Caco-2 (cell line): ENCODE results near the gene UPF3B. TPM values are rescaled to one million over a fixed set of nuclear protein-coding genes. Genes with fewer than 3 reads are reported as not detected.
"Not testable (repeated sequence)": the region's sequence is repeated elsewhere in the genome, so short reads cannot be mapped to it uniquely, and the experiment has no call there.

ENCODE experiments used
- BruUV-seq: library from RNA; stranded (reverse); fragments of 400-500 nt; replicated peaks from 2 replicates; lab custom pipeline; 2021; lab: Mats Ljungman, UMichigan
- CTCF ChIA-PET: fragments of 300-600 bp; sonication (Branson Sonifier 250); formaldehyde crosslinking; loops from one replicate; lab custom pipeline; 2022; ENCODE audit warnings: antibody characterized with exemption; lab: Charles Lee
- POLR2A ChIA-PET: fragments of 300-600 bp; sonication (Branson Sonifier 250); formaldehyde crosslinking; loops from one replicate; lab custom pipeline; 2022; ENCODE audit warnings: antibody characterized with exemption; lab: Charles Lee
- DNase-seq, 2 experiments: peaks; one replicate each; pipeline versions ENCODE4 v3.0.0 to v3.0.0-alpha.2; 2020 to 2022
- H3K27me3 ChIP-seq: replicated peaks from 2 replicates; pipeline ENCODE4 v1.6.0; 2011; ENCODE audit warnings: low read length; ENCODE audit not compliant: control insufficient read depth, insufficient read depth
- H3K36me3 ChIP-seq: 2 replicates; pipeline ENCODE4 v1.5.1; 2011; ENCODE audit warnings: low read length; ENCODE audit not compliant: control insufficient read depth, insufficient read depth
- H3K4me1 ChIP-seq: fragments of 250-450 bp; sonication (Bioruptor Pico); 2 replicates; pipeline ENCODE4 v1.5.1; 2020; ENCODE audit warnings: mild to moderate bottlenecking
- H3K4me3 ChIP-seq: 2 replicates; pipeline ENCODE4 v1.5.1; 2011; ENCODE audit warnings: low read depth, mild to moderate bottlenecking, control low read depth, low read length
- H3K9me3 ChIP-seq: fragments of 250-450 bp; sonication (Bioruptor Pico); 2 replicates; pipeline ENCODE4 v1.5.1; 2020; ENCODE audit warnings: mild to moderate bottlenecking, moderate library complexity
- H3K27ac Mint-ChIP-seq: one replicate; pipeline ENCODE4 v1.8.0; 2022; ENCODE audit warnings: mixed read lengths; ENCODE audit not compliant: unreplicated experiment
- H3K27me3 Mint-ChIP-seq: one replicate; pipeline ENCODE4 v1.8.0; 2022; ENCODE audit warnings: mixed read lengths; ENCODE audit not compliant: insufficient read depth, unreplicated experiment
- H3K36me3 Mint-ChIP-seq: one replicate; pipeline ENCODE4 v1.8.0; 2022; ENCODE audit warnings: mild to moderate bottlenecking, mixed read lengths; ENCODE audit not compliant: insufficient read depth, unreplicated experiment
- H3K4me1 Mint-ChIP-seq: one replicate; pipeline ENCODE4 v1.8.0; 2022; ENCODE audit warnings: low read depth, mixed read lengths; ENCODE audit not compliant: unreplicated experiment
- H3K4me3 Mint-ChIP-seq: one replicate; pipeline ENCODE4 v1.8.0; 2022; ENCODE audit warnings: mild to moderate bottlenecking, moderate library complexity, mixed read lengths; ENCODE audit not compliant: unreplicated experiment
- H3K9me3 Mint-ChIP-seq: one replicate; pipeline ENCODE4 v1.8.0; 2022; ENCODE audit warnings: mixed read lengths; ENCODE audit not compliant: unreplicated experiment
- intact Hi-C: fragments of 100-400 bp; cut with micrococcal nuclease; formaldehyde crosslinking; loops from one replicate; pipeline ENCODE4 v1.10.0; 2022; ENCODE audit not compliant: unreplicated experiment
- total RNA-seq: library from RNA; stranded (reverse); gene quantifications from 2 replicates; pipeline ENCODE4 v1.2.3, GENCODE V29; 2022
- TF ChIP-seq, protein P1 (sequence below), 2 experiments: fragments of 200-600 bp in 1 of 2; IDR thresholded peaks; 1 replicate in 1 of 2; 2 replicates in 1 of 2; pipeline versions ENCODE4 v1.5.1 to v1.8.0; 2011 to 2022; ENCODE audit warnings: antibody characterized with exemption in 1 of 2, control low read depth in 1 of 2, inconsistent platforms in 1 of 2, low read depth in 1 of 2, low read length in 1 of 2, mild to moderate bottlenecking in 1 of 2, moderate library complexity in 1 of 2; ENCODE audit not compliant: insufficient read depth in 1 of 2, severe bottlenecking in 1 of 2, unreplicated experiment in 1 of 2

UPF3B gene
- total RNA-seq, 1 experiment from 2014 or later, result 19.0 TPM

DNA sequence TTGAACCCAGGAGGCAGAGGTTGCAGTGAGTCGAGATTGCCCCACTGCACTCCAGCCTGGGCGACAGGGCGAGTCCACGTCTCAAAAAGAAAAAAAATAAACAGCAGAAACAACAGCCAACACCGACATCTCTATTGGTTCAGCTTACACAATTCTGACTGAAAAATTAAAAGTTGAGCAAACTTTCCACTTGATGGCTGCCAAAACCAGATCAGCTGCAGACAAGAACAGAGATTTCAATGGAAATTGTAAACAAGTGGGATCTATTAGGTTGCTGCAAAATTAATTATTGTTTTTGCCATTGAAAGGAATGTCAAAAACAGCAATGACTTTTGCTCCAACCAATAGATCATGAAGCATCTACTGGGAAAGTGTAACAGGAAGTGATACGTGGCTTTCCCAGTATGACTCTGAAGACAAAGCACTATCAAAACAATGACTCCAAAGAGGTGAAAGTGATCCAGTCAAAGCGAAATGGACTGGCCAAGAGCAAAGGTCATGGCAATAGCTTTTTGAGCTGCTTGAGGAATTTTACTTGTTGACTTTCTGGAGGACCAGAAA lies 26.3 kb downstream of the UPF3B start:
- no peaks in the 10 kb centered on the region for H3K9me3 ChIP-seq
- Mint-ChIP-seq H3K4me3 (no peak overlapping the region), H3K9me3 (no peaks in the 10 kb centered on the region), H3K27me3 (no peaks in the 10 kb centered on the region), H3K4me1 (no peaks in the 10 kb centered on the region), H3K36me3 (peaks cover 16% of the 10 kb centered on the region), H3K27ac (no peak overlapping the region)
- intact Hi-C loops, result loop anchor here (2.0 kb wide), 1 partner anchor 34 kb away; no protein-coding TSS in a partner anchor
- TF ChIP-seq, protein P1, sequence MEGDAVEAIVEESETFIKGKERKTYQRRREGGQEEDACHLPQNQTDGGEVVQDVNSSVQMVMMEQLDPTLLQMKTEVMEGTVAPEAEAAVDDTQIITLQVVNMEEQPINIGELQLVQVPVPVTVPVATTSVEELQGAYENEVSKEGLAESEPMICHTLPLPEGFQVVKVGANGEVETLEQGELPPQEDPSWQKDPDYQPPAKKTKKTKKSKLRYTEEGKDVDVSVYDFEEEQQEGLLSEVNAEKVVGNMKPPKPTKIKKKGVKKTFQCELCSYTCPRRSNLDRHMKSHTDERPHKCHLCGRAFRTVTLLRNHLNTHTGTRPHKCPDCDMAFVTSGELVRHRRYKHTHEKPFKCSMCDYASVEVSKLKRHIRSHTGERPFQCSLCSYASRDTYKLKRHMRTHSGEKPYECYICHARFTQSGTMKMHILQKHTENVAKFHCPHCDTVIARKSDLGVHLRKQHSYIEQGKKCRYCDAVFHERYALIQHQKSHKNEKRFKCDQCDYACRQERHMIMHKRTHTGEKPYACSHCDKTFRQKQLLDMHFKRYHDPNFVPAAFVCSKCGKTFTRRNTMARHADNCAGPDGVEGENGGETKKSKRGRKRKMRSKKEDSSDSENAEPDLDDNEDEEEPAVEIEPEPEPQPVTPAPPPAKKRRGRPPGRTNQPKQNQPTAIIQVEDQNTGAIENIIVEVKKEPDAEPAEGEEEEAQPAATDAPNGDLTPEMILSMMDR (IDR thresholded peaks at IDR 0.05; ENCODE audit: insufficient read depth in 1 of 2, low read depth in 1 of 2, low read length in 1 of 2, severe bottlenecking in 1 of 2, unreplicated experiment in 1 of 2), result no peak
- DNase-seq, result peak in 1 of 2 experiments; percentile 9
- H3K4me1 ChIP-seq, result no peaks in the 10 kb centered on the region
- H3K27me3 ChIP-seq, result no peaks in the 10 kb centered on the region
- CTCF ChIA-PET, result no interaction called here
- no peak overlapping the region for H3K4me3 ChIP-seq
- no peaks in the 10 kb centered on the region for H3K36me3 ChIP-seq
- POLR2A ChIA-PET, result interaction anchor here (0.8 to 1.2 kb wide), 2 partner anchors 26 to 35 kb away, joined by 3 to 4 read pairs; partner anchors contain the start of genes RPL39 and UPF3B
- BruUV-seq, result no TSS peak

DNA sequence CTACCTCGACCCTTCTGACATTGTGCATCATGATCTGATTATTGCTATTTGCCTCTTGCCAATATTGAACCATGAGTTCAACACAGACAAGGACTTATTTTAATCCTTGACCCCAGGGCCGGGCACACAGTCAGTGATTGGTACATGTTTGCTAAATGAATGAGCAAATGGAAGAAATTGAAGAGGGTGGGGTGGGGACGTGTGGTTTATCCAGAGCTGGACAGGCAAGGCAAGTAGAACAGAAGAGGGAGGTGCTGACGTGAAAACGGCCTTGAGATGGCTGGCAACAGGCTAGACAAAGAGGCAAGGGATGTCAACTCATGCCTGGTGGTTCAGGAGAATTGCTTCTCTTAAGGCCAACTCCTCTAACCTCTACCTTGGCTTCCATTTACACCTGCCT lies 28.5 kb downstream of the UPF3B start:
- POLR2A ChIA-PET, H3K4me1 Mint-ChIP-seq, H3K9me3 Mint-ChIP-seq, H3K4me3 Mint-ChIP-seq, H3K27ac Mint-ChIP-seq, H3K36me3 ChIP-seq, H3K27me3 Mint-ChIP-seq, CTCF ChIA-PET, H3K4me3 ChIP-seq, H3K4me1 ChIP-seq, intact Hi-C loops, BruUV-seq, H3K27me3 ChIP-seq, H3K9me3 ChIP-seq, DNase-seq, H3K36me3 Mint-ChIP-seq: not testable (repeated sequence)

DNA sequence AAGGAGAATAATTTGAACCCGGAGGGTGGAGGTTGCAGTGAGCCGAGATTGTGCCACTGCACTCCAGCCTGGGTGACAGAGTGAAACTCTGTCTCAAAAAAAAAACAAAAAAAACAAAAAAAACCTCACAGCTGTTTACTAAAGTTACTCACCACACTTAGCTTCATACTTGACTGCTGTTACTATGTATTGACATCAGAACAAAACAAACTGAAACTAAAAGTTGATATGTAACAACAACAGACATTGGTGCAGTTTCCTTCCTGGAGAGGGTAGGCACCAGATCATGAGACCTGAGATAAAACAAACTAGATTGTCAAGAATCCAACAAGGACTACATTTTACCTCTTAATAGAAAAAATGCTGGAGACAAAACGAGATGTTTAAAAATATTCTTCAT lies 31.1 kb downstream of the UPF3B start:
- CTCF ChIA-PET, BruUV-seq, H3K27ac Mint-ChIP-seq, H3K27me3 Mint-ChIP-seq, H3K9me3 Mint-ChIP-seq, H3K4me3 Mint-ChIP-seq, H3K4me1 Mint-ChIP-seq, DNase-seq, H3K4me3 ChIP-seq, H3K36me3 Mint-ChIP-seq, H3K27me3 ChIP-seq, H3K9me3 ChIP-seq, H3K36me3 ChIP-seq, H3K4me1 ChIP-seq, intact Hi-C loops: not testable (repeated sequence)
- POLR2A ChIA-PET, result interaction anchor here (0.8 kb wide), 1 partner anchor 30 kb away, joined by 4 read pairs; the partner anchor contains the start of gene RPL39

DNA sequence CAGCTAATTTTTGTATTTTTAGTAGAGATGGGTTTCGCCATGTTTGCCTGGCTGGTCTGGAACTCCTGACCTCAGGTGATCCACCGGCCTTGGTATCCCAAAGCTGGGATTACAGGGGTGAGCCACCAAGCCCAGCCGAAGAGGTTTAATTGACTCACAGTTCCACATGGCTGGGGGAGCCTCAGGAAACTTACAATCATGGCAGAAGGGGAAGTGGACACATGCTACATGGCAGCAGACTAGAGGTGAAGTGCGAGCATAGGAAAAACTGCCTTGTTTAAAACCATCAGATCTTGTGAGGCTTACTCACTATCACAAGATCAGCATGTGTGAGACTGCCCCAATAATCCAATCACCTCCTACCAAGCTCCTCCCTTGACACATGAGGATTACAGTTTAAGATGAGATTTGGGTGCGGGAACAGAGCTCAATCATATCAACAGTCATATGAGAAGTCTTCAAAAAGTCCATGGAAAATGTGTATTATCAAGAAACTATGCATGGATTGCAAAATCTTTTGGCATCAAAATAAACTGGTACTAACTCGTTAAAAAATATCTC lies 35.6 kb downstream of the UPF3B start:
- peaks cover 3% of the 10 kb centered on the region for H3K27me3 Mint-ChIP-seq
- H3K4me1 Mint-ChIP-seq, result no peaks in the 10 kb centered on the region
- POLR2A ChIA-PET, result no interaction called here
- Histone ChIP-seq H3K4me3 (no peak overlapping the region), H3K9me3 (no peaks in the 10 kb centered on the region), H3K27me3 (no peaks in the 10 kb centered on the region), H3K36me3 (no peaks in the 10 kb centered on the region), H3K4me1 (no peaks in the 10 kb centered on the region)
- TF ChIP-seq, protein P1 (IDR thresholded peaks at IDR 0.05; ENCODE audit: insufficient read depth in 1 of 2, low read depth in 1 of 2, low read length in 1 of 2, severe bottlenecking in 1 of 2, unreplicated experiment in 1 of 2), result no peak
- no peak overlapping the region for H3K4me3 Mint-ChIP-seq
- no peaks in the 10 kb centered on the region for H3K9me3 Mint-ChIP-seq
- CTCF ChIA-PET, result no interaction called here
- no TSS peak for BruUV-seq
- H3K36me3 Mint-ChIP-seq, result no peaks in the 10 kb centered on the region
- no peak for DNase-seq
- H3K27ac Mint-ChIP-seq, result no peak overlapping the region
- intact Hi-C loops, result no loop called here
